Measurements from ENCODE around the gene NEDD4L.
"Not testable (repeated sequence)": the region's sequence is repeated elsewhere in the genome, so short reads cannot be mapped to it uniquely, and the experiment has no call there.

Gene NEDD4L

DNA sequence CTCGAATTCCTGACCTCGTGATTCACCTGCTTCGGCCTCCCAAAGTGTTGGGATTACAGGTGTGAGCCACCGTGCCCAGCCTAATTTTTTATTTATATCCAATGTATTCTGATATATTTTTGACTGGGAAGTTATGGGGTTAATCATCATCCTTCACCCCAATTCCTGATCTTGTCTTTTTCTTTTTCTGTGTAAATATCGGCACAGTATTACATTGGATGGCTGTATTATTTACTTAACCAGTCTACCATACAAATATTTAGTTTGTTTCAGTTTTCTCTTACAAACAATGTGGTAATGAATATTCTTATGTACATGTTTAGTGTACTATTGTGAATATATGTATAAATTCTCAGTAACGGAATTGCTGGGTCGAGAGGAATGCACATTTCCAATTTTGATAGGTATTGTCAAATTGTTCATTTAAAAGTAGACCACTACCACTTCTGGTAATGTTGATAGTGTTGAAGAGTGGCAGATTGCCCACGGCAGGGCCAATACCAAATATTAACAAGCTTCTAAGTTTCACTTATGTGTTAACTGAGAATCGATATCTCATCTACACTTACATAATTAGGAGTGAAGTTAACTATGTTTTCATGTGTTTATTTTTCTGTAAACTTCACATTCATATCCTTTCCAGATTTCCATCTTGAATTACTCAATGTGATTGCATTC is 388.2 kb downstream of the NEDD4L start:
- no peak for DNase-seq

DNA sequence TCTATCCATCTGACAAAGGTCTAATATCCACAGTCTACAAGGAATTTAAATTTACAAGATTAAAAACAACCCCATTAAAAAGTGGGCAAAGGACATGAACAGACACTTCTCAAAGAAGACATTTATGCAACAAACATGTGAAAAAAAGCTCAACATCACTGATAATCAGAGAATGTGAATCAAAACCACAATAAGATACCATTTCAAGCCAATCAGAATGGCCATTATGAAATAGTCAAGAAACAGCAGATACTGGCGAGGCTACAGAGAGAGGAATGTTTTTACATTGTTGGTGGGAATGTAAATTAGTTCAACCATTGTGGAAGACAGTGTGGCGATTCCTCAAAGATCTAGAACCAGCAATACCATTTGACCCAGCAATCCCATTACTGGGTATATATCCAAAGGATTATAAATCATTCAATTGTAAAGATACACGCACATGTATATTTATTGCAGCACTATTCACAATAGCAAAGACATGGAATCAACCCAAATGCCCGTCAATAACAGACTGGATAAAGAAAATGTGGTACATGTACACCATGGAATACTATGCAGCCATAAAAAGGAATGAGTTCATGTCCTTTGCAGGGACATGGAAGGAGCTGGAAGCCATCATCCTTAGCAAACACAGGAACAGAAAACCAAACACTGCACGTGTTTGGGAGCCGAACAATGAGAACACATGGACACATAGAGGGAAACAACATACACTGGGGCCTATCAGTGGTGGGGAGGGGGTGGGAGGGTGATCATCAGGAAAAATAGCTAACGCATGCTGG is 391.4 kb downstream of the NEDD4L start:
- not testable (repeated sequence) for DNase-seq

DNA sequence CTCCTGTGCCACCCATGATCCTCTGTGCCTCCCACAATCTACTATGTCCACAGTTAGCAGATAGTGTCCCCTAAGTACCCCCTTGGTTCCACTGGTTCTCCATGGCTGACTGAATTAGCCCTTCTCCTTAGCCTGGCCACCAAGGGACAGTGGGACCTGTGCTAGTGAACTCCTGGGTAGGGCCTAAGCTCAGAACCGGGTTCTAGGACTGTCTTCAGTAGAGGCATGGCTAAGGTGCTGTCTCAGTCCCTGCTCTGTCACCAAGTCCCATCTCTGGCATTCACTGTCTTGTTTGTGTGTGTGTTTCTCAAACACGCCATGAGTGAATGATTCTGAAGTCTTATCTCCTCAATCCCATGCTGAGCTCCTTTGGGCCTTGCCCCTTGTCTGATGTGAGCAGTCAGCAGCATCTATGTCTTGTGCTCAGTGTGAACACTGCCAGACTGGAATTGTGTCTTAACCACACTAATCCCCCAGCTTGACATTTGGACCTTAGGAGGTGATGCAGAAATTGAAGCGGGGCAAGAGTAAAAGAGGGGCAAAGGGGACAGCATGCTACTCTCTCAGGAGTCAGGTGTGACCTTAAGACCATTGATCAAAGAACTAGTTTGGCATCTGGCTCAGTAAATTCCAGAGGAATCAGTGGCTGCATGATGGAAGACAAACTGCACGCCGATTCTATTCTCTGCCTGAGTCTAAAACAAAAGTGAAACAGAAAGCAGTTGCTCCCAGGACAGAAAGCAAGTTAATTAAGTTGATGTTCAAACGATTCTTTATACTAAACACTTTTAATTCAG is 394.3 kb downstream of the NEDD4L start:
- no peak for DNase-seq

DNA sequence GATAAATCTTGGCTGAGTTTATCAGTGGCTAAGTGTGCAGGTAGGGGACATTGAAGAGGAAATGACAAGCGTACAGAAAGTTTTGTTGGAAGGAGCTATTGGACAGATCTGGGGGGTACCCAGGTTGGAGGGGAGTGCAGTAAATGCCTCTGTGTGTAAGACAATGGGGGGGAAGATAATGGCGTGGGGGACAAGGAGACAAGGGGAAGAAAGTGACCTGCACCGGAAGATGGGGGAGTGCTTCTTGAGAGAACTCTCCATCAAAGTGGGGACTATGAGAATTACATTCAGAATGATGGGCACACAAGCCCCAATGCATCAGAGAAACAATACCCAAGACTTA is 394.9 kb downstream of the NEDD4L start:
- DNase-seq = no peak

DNA sequence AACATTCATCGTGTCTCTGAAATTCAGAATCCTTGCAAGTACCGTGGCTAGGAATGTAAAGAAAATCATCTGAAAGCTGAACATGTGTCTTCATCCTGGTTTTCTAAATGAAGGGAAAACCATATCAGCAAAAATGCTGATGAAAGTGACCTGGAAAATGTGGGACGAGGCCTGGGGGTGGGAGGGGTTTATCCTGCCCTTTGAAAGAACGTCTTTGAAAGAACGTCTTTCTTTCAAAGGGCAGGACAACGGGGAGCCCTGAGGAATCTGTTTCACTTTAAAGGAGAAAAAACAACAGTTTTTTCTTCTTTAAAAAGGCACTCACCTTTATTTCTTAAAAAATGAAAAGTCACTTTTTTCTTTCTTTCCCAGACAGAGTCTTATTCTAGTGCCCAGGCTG is 399.6 kb downstream of the NEDD4L start:
- DNase-seq = no peak

DNA sequence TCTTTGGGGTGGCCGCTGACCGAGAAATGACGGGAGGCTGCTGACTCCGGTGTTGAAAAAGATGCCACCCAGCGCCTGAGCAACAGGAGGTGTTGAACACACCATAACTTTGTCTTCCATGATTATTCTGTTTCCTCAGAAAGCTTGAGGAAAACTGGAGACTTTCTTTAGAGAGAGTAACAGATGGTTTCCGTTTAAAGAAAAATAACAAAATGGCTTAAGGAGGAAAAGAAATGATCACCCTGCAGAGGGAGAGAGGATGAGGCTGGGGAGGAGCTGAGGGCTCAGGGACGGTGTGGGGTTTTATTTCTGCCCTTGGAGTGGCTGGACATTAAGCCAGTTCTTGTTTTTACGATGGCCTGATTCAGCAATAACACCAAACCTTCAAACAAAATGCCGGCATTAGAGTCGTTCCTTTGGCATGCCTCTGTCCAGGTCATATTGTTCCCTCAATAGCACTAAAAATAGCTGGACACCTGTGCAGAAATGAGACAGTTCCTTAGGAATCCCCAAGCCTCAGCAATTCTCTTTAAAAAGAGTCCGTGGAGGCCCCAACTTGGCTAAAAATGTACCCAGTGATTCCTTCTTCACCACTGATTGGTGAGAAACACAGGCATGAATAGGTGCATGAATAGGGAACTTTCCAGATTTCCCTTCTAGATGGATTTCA is 402.5 kb downstream of the NEDD4L start:
- no peak for DNase-seq

DNA sequence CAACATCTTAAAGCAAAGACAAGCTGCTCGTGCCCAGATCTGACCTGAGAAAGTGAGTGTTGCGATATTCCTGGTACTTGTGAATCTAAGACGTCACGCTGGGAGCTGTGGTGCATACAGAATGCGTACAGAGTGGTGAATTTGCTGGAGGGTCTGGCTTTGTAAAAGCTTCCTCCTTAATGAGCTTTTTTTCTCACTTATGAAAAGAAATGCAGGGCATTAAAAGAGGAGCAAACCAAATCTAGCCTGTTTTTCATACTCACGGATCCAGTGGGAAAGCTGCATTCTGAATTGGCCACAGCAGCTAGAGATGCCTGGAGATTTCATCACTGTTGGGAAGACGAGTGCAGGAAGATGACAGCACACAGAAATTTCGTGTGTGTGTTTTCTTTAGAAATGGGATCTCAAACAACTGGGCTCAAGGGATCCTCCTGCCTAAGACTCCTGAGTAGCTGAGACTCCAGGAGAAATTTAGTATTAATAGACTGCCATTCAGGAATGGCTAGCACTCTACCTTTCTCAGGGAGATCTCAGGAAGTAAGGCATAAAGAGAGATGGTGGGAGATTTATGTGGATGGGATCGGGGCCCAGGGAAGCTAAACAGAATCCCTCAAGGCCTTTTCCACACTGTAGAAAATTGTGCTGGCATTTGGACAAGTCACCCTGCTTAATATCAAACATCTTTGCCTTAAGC is 403.5 kb downstream of the NEDD4L start:
- no peak for DNase-seq

DNA sequence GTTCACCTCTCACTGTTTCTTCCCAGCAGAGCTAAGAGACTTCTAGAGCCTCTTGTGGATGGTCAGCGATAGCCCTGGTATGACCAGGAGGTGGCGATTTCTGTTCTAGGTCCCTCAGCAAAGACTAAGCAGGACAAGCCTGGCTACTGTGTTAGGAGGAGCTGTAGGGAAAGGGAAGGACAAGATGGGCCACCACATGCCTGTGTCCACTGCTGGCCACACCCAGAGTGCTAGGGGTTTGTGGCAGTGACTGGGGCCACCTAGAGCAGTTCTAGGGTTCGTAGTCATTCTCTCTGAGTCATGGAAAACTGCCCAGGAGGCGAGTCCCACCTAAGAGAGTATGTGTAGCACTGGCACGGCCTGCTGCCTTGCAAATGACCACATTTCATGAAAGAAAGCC is 405.4 kb downstream of the NEDD4L start:
- no peak for DNase-seq

Data from inflammatory macrophage (primary cell).